GM18909 (cell line): ENCODE measurements around the gene OGFOD2.

Experiments used
- ATAC-seq: cut with Tn5 transposase; IDR thresholded peaks from one replicate; pipeline ENCODE4 v1.9.1; 2021; ENCODE audit warnings: mild to moderate bottlenecking; ENCODE audit not compliant: unreplicated experiment, poor library complexity

OGFOD2 gene

DNA sequence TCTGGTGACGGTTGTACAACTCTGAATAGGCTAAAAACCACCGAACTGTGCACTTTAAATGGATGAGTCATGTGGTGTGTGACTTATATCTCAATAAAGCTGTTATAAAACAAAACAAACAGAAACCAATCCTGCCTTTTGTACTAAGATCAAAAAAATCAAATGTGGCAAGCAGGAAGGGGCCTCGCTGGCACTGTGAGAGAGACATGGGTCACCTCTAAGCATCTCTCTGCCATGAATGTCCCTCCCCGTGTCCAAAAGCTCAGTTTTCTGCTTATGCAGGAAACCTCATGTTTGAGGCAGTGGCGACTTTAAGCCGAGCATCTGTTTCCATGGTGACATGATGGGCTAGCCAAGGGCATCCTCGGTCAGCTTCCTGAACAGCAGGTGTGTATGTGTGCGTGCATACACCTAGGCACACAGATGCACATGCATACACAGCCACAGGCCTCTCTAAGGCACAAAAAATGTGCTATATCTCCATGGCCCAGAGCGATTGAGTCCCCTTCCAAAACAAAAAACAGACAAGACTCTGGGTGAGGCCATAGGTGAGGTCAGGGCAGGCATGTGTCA, 49.9 kb downstream of the OGFOD2 start:
- no peak for ATAC-seq

DNA sequence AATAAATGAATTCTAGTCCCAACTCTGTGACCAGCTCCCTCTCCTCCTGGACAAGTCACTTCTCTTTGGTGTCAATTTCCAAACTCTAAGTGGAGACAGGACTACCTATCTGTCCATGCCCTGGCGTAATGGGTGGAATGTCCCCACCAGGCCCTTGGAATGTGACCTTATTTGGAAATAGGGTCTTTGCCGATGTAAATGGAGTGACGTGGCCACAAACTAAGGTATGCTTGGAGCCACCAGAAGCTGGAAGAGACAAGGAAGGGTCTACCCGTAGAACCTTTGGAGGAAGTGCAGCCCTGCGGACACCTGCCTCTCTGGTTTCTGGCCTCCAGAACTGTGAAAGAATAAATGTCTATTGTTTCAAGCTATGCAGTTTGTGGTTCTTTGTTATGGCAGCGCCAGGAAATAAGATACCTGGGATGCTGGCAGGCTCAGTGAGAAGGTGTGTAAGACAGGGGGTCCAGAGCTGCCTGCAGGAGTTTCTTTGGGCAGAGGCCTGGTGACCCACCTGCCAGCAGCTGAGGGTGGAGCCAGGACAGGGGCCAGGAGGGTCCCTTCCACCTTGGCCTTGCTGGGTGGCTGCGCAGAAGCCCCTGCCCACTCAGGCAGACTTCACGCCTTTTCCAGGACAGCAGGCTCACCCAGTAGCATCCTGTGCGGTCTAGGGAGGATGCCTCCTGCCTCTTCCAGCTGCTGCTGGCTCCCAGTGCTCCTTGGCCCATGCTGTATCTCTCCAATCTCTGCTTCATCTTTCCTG, 51.2 kb downstream of the OGFOD2 start:
- ATAC-seq = no peak

GRCh38 chr12:123027726-123028445, 52.8 kb downstream of the OGFOD2 start:
- ATAC-seq = no peak

GRCh38 chr12:123028475-123028874, 53.4 kb downstream of the OGFOD2 start:
- no peak for ATAC-seq

DNA sequence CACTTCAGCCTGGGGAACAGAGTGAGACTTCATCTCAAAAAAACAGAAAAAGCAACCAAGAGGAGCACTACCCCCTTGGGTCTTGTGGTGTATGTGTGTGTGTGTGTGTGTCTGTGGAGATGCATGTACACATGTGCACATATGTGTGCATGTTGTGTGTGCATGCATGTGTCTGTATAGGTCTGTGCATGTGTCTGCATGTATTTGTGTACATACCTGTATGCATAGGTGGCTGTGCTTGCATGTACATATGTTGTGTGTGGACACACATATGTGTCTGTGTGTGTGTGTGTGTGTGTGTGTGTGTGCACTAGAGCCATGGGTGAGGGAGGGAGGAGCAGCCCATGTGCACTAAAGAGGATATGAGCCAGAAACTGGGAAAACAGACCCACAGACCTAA, 54.5 kb downstream of the OGFOD2 start:
- ATAC-seq = no peak
